IPS DF 19.7 (cell line): ENCODE data around the gene LOXL3.

ENCODE experiments used
- DNase-seq: peaks from one replicate; pipeline ENCODE4 v3.0.0-alpha.2; 2013; ENCODE audit warnings: low read depth, low spot score

LOXL3 gene

DNA sequence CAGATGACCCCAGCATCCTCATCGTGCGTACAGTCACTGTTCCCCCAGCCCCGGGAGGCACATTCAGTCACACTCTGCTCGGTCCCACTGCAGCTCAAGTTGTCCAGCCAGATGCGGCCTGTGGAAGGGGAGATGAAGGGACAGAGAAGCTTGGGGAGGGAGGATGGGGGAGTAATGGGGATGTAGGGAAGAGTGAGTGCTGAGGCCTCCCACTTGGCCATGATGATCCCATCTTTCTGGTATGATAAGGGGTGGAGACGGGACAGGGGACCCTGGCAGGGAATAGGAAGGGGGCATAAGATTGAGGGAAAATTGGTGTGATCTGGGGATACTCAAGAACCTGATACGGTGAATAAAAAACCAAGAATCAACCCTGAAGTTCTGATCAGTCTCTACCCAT lies 3.5 kb downstream of the LOXL3 start:
- no peak for DNase-seq

DNA sequence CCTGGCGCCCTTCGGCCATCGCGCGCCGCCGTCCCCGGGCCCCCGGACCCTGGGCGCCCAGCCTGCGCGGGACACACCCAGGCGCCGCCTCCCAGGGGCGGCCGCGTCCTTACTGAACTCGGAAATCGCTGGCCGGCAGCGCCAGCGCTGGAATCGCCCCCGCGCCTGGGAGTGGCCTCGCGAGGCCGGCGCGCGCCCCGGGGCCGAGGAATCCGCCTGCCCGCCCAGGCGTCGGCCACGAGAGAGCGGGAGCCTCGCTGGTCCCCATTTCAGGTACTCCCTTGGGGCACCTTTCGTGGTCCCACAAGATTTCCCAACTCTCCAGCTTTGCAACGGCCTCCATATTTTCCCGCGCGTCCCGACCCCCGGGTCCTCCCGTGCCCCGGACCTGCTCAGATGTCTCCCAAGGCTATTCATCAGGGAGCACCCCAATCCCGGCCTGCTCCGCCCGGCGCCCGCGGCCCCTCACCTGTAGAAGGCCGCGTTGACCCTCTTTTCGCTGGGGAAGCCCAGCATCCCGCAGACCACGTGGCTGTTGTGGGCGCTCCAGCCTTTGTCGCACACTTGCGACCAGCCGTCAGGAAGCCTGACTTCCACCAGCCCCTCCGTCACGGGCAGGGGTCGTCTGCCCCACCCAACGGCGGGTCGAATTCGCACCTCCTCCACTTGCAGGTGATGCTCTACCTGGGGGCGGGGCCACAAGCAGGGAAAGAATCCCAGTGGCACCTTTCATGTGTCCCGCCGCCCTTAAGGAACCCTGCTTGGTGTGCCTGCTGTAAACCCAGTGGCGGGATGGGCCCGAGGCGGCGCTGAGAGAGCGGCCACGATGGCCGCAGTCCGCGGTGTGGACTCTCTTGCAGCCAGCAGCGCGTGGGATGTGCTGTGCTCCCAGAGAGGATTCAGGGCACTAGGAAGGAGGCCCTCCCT lies 4.6 kb downstream of the LOXL3 start:
- no peak for DNase-seq

DNA sequence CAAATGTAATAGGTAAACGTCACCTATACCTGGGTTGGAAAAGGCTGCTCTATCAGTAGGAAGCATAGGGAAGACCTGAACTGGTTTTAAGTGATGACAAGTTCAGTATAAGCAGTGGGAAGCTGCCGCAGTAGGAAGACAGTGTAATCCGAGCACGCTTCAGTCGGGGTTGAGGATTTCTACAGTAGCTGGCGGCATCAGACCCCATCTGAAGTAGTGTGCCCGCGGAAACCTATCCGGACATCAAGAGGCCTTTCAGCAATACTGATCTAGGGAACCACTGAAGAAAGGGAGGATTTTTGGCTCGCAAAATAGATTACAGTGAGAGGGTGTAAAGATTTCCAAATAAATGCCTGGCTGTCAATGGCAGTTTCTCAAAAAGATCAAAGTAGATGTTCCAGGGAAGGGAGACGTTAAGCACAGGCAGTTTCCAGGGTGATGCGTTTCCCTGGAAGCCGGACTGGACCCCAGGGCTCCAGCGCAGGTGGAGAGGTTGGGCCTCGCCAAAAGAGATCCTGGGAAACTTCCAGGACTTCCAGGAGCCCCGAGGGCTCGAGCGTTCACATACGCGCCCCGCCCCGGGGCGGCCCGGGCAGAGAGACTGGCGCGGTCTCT lies 5.3 kb downstream of the LOXL3 start:
- DNase-seq: no peak

DNA sequence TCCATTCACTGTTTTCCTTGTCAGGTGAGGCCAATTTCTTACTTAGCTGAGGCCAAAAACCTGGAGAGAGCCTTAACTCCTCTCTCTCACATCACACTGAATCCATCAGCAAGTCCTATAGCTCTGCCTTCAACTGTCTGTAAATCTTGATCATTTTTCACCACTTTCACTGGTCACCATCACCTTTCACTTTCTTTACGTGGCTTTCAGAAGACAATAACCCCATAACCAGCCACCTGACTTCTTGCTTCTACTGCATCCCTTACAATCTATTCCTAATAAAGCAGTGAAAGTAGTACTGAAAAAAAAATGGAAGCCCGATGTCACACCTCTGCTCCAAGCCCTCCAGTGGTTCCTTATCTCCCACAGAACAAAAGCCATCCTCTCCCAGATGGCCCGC lies 7.7 kb downstream of the LOXL3 start:
- DNase-seq: no peak

DNA sequence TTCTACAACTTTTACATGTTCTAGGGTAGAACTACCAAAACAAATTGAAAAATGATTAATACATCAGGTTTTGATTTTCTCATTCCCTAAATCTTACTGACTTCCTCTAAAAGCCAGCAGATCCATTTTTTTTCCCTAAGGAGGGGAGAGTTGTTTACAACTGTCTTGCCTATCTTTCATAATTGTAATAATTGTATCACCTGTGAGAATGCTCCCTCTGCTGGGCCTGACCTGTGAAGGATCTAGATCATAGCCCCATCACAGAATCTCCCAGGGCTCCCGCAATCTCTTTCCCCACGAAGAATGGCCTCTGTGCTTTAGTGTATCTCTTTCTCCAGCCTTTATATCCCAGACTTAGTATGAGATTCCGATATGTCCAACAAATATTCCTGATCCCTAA lies 9.1 kb downstream of the LOXL3 start:
- DNase-seq: no peak

DNA sequence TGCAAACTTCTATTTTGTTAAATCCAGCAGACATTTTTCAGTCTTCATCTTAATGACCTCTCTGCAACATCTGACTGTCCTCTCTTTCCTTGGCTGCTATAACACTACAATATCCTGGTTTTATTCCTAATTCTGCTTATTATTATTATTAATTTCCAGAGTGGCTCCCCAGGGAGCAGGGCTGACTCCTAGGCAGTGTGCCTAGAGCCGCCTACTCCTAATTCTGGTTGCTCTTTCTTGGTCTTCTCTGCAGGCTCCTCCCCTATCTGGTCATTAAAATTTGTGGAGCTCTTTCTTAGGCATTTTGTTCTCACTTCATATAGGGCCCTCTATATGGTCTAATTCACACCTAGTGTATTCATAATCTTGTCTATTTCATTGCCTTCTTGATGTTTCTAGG lies 10.8 kb downstream of the LOXL3 start:
- no peak for DNase-seq

DNA sequence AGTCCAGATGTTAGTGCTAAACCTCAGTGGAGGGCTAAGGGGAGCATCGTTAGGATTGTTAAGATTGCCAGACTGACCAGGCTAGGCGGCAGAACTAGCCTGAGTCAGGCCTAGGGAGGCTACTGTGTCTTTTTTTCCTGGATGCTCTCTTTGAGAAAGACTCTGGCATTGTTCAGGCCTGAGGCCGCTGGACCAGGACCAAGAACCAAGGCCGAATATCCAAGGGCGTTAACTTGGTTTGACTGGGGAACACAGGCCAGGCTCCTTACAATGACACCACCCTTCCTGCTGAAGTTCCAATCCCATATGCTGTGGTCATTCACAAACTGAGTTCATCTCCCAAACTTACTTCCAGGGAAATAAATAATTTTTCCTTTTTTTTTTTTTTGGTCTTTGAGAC lies 13.5 kb downstream of the LOXL3 start:
- DNase-seq: no peak

DNA sequence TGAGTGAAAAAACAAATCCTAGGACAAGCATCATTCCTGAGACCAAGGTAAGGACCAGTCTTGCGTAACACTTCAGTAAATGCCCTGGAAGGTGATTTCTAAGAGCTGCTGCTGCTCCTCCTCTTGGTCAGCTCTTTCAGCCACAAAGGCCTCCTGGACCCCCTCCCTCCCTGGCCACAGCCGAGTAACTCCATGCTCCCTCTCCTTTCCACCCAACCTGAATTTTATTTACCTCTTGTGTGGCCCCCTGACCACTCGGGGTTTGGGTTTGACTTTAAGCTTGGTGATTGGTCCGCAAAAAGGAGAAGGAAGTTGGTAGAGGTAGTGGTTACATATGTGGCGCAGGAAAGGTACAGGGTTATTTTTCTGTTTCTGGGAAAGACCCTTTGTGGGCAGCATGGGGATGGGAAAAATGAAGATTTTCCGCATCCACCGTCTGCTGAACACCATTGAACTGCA lies 14.8 kb downstream of the LOXL3 start:
- DNase-seq: no peak

DNA sequence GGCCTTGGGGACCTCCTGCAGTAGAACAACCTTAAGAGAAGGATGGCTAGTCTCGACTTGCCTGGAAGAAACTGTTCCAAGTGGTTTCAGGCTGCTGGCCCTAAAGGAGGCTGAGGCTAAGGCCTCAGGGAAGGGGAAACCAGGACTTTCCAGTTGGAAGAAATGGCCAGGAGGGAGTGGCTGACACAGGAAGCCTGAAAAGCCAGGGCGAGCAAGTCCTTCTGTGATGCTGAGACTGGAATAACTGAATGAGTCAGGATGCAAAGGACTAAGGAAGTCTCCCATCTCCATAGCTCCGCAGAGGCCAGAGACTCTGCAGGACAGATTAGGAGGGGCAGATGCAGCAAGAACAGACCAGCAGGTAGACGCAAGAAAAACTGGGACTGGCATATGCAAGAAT lies 16.6 kb downstream of the LOXL3 start:
- DNase-seq: no peak

DNA sequence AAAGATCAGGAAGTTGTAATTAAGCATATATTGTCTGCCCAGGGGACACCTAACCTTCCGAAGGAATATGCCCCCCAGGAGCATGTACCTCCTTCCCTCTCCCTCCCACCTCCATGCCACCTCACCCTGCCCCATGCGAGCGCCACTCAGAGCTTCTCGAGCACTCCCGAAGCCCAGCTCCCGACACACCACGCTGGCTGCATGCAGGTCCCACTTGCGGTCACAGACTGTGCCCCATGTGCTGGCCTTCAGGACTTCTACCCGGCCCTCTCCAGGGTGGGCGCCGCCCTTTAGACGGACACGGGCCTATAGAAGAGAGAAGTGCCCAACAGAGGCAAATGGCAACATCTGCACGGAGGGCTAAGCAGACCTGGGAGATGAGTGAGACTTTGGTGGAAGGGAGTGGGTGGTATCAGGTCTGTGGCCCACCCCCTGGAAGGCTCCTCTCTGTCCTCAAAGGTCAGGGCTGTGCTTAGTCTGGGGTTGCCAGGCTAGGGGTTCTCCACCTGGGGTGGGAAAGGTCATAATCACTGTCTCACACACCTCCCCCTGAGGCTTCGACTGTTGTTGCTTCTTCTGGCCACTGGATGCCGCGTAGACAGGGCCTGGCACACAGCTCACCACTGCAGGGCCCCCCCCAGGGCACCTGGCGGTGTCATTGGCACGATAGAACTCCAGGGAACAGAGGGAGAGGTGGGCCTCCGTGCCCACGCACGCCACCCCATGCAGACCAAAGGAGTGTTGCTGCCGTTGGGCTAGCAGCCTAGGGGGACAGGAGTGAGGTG lies 17.4 kb downstream of the LOXL3 start:
- DNase-seq: no peak

DNA sequence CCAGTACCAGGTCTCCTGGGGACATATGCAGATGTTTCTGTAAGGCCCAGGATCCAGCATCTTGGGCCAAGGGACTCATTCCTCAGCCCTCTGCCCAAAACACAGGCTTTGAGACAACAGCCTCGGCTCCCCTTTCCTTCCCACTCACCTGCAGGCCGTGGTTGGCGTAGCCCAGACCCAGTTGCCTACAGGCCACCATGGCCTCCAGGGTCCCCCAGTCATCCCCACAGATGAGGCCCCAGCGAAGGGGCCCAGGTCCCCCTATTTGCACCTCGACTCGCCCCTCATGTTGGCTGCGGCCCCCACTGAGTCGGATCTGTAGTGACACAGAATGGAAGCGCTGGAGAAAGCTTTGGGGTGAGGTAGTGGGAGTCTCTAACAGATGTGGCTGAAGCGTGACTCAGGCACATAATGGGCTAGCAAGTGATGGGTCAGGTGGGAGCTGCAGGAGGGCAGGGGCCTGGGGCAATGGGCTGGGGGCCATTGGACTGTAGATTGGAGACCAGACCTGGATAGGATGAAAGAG lies 18.2 kb downstream of the LOXL3 start:
- no peak for DNase-seq

DNA sequence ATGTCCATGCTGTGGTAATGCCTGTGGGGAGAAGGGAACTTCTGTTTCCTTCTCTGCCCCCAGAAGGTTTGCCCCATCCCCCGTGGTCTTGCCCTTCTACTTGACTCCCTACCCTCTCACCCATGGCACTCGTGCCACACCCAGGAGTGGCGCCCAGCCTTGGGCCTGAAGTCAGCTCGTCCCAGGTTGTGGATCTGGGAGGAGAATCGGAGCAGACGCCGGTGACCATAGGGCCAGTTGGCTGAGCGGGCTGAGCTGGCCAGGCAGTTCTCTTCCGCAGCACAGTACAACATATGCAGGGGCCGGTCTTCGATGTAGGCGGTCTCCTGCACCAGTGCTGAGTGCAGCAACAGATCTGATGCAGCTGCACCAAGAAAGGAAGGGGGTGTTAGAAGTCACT lies 19.3 kb downstream of the LOXL3 start:
- no peak for DNase-seq

DNA sequence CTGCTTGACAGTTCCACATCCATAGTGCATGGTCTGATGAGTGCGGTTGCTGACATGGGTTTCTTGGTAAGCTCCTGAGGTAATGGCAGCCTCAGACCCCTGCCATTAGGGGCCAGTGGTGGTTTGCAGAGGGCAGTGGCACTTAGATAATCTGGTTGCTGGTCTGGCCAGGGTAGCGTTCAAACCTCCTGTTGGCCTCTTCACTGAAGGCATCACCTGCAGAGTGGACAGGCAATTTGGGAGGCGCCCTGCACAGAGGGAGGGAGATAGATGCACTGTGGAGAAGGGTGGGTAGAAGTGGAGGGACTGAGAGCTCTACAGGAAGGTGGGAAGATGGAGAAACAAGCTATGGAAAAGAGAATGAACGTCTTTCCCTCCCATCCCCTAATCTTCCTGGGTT lies 20.3 kb downstream of the LOXL3 start:
- no peak for DNase-seq

DNA sequence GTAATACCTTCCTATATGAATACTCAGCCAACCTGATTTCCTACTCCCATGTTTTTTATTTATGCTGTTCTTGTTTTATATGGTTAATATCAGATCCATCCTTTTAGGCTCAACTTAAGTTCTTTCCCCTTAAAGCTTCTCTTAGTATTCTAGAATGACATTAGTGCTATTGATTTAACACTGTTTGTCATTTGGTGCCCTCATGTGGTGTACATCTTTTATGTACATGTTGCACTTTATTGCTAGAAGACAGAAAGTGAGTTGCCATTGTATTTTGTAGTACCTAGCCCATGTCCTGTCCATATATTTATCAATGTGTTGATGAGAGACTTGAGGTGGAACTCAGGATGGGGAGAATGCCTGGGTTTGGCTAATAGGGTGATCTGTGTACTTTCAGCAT lies 21.5 kb downstream of the LOXL3 start:
- DNase-seq: no peak

DNA sequence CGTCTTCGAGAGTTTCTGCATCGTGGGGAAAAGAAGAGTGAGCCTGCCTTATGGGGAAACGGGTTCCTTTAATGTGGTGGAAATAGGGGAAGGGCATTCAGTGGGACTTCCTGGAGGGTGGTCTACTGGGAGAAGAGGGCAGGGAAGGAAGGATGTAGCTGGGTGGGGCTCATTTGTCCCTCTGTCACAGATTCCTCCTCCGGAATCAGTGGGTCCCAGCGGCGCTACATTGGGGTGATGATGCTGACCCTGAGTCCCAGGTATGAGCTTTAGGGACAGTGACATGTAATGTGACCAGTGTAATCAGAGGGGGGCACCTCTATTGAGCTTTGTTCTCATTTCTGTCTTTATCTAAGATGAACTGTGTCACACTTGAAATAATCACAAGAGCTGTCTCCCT lies 22.1 kb downstream of the LOXL3 start:
- no peak for DNase-seq

DNA sequence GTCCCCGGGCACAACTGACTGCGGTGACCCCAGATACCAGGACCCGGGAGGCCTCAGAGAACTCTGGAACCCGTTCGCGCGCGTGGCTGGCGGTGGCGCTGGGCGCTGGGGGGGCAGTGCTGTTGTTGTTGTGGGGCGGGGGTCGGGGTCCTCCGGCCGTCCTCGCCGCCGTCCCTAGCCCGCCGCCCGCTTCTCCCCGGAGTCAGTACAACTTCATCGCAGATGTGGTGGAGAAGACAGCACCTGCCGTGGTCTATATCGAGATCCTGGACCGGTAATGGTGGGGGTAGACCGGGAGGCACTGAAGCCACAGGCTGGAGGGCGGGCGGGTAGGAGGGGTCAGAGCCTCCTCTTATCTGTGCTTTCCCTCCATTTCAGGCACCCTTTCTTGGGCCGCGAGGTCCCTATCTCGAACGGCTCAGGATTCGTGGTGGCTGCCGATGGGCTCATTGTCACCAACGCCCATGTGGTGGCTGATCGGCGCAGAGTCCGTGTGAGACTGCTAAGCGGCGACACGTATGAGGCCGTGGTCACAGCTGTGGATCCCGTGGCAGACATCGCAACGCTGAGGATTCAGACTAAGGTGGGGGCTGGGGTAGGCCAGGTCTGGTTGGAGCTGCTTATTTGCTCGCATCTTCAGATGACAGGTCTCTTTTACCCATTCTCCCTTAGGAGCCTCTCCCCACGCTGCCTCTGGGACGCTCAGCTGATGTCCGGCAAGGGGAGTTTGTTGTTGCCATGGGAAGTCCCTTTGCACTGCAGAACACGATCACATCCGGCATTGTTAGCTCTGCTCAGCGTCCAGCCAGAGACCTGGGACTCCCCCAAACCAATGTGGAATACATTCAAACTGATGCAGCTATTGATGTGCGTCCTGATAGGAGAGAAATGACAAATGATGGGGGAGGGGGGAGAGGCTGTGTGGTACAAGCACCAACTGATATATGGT lies 23.2 kb downstream of the LOXL3 start:
- no peak for DNase-seq

DNA sequence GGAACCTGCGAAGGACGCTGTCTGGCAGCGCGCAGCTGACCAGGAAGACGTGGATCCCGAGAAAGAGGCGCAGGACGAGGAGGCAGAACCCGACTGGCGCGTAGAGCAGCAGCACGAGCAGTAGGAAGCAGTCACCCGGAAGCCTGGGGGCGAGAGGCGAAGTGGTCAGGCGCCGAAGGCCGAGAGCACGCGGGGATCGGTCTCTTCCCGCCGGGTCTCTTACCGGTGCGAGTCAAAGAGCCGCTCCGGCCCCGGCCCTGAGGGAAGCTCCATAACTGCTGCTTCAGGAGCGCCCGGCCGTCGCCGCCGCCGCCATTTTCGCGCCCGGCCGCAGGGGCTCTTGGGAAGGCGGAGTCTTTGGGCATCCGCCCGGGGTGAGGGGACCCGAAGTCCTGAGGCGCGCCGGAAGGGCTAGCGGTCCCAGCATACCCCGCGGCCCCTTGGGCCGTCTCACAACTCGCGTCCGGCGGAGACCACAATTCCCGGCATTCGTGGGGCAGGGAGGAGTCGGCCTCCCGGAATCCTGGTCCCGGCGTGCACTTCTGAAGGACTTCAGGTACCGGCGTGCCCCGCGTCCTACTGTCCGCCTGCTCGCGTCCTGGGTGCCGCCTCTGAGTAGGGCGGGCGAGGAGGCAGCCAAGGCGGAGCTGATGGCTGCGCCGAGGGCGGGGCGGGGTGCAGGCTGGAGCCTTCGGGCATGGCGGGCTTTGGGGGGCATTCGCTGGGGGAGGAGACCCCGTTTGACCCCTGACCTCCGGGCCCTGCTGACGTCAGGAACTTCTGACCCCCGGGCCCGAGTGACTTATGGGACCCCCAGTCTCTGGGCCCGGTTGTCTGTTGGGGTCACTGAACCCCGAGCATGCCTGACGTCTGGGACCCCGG lies 24.1 kb downstream of the LOXL3 start, which contains the start of the genes AUP1 and HTRA2:
Gene AUP1 (minus strand): TSS at position 350 of the 882 bp plus-strand sequence. CDS start 77 bp downstream, at position 273.
Gene HTRA2 (plus strand): TSS at position 577 of the 882 bp plus-strand sequence. CDS start 74 bp downstream, at position 651.
- peak; percentile 96 for DNase-seq

DNA sequence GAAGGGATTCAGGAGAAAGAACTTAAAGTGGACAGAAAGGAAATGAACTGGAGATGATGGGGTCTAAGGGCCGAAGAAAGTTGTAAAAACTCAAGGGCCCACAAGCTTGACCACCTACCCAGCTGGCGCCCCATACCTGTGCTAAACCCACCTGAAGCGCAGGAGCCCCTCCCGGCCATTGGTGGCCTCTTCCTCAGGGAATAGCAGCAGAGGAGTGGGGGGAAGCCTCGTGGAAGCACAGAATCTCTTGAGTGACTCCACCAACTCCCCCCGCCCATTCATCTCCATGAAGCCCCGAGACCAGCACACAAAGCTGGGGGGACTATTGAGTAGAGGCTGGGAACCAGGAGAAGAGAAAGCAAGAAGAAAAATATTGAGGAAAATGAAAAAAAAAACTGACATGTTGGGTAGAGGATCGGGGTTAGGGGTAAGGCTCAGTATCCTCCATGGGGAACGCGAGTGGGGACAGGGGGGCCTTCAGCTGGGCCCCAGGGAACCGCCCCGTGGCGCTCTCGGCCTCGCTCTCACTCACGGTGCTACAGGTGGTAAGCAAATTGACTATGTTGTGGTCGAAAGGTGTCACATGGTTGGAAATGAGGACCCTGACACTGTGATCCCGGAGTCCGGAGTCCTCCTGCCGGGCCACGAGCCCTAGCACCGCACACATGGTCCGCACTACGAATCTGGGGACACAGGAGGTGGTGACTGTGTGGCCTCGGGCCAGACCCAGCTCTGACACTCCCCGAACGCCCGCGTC lies 25.0 kb downstream of the LOXL3 start:
- no peak for DNase-seq

DNA sequence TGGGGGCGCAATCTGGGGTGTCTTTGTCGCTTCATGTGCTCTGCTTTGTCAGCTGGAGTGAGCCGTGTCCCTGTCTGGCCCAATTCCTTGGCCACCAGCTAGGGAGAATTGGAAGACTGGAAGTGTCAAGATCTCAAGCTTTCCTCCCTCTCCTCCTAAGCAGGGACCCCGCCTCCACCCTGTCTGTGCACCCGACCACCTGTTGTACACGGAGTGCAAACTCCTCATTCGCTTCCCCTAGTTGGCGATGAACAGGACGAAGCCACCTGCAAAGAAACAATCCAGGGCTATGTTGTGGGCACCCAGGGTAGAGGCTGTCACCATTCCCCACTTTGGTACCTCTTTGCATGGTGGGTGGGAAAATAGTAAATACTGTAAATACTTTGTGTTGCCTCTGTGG lies 26.0 kb downstream of the LOXL3 start:
- DNase-seq: no peak
